Activated CD4-positive, alpha-beta T cell treated with anti-CD3 and anti-CD28 coated beads for 36 hours (primary cell): ENCODE measurements around the gene PPEF1. TPM values are rescaled to one million over a fixed set of nuclear protein-coding genes. Genes with fewer than 3 reads are reported as not detected.
"Not testable (repeated sequence)": the region's sequence is repeated elsewhere in the genome, so short reads cannot be mapped to it uniquely, and the experiment has no call there.

ENCODE experiments used
- ATAC-seq: fragments of 200-7000 bp; cut with Tn5 transposase; one replicate; pipeline ENCODE4 v1.10.0; 2021; ENCODE audit warnings: mild to moderate bottlenecking, moderate library complexity
- CTCF ChIA-PET: fragments of 350-600 bp; sonication (Branson Sonifier 250); formaldehyde crosslinking; loops from one replicate; lab custom pipeline; 2021; ENCODE audit warnings: antibody characterized with exemption; lab: Charles Lee
- POLR2A ChIA-PET: fragments of 350-600 bp; sonication (Branson Sonifier 250); formaldehyde crosslinking; loops from one replicate; lab custom pipeline; 2021; ENCODE audit warnings: antibody characterized with exemption, inconsistent platforms; lab: Charles Lee
- DNase-seq: peaks from one replicate; pipeline ENCODE4 v3.0.0-alpha.2; 2020
- H3K27ac Mint-ChIP-seq: one replicate; pipeline ENCODE4 v1.8.0; 2021; ENCODE audit warnings: mixed read lengths
- H3K27me3 Mint-ChIP-seq: one replicate; pipeline ENCODE4 v1.8.0; 2021; ENCODE audit warnings: mixed read lengths
- H3K36me3 Mint-ChIP-seq: one replicate; pipeline ENCODE4 v1.8.0; 2021; ENCODE audit warnings: low read depth, mixed read lengths
- H3K4me1 Mint-ChIP-seq: one replicate; pipeline ENCODE4 v1.8.0; 2021; ENCODE audit warnings: mixed read lengths
- H3K4me3 Mint-ChIP-seq: one replicate; pipeline ENCODE4 v1.8.0; 2021; ENCODE audit warnings: mild to moderate bottlenecking, moderate library complexity, mixed read lengths
- H3K9me3 Mint-ChIP-seq: one replicate; pipeline ENCODE4 v1.8.0; 2021; ENCODE audit warnings: low read depth, mixed read lengths
- intact Hi-C, 2 experiments: fragments of 100-400 bp; cut with DNase I in 1 of 2; cut with micrococcal nuclease in 1 of 2; formaldehyde crosslinking; loops; one replicate each; pipeline versions ENCODE4 v1.14.2 to v1.15.1; 2022 to 2024; cut with DNase I, micrococcal nuclease
- total RNA-seq, 2 experiments: library from RNA; stranded (reverse); gene quantifications; one replicate each; pipeline ENCODE4 v1.2.3, GENCODE V29; 2021

Gene PPEF1
- total RNA-seq, 2 experiments from 2014 or later = 0.26 to 0.30 TPM

DNA sequence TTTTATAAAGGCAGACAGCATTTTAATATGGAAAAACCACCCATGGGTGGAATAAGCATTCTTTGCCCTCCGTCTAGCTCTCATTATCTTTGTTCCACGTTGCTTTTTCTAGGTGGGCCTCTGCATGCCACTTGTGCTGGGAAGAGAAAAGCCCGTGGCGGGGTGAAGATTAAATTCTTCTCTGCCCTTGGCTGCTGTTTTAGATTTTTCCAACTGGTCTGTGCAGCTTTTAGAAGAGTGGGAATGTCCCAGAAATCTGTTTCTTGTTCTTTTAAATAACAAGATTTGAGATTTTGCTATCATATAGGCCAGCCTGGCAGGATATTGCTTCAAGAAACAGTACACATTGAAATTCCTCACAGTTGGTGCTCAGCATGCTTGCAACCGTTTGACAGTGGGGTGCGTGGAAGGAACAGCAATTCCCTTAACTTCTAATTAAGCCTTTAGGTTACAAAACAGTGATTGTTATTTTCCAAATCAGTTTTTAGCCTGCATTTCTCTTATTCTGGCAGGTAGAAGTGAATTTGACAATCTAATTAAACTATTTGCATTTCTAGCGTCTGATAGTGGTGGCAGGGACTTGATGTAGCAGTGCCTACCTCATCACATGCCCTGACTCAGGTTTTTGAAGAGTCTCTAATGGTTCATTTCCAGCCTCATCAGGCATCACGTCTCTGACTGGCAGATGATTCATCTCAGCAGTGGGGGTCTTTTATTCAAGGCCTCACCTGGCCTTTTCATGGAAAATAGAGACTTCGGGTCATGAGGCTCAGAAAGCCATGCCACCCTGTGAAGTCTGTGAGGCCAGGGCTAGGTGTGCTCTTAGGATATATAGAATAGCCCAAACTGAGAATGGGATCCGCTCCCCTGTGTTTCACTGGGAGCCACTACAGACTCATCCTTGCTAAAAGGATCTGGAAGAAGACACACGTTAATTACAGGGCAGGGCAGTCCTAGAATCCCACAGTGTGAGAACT is 50.8 kb downstream of the PPEF1 start:
- intact Hi-C loops = no loop called here
- H3K4me3 Mint-ChIP-seq = no peak overlapping the region
- no peaks in the 10 kb centered on the region for H3K27me3 Mint-ChIP-seq
- no peak for DNase-seq
- ChIA-PET CTCF (no interaction called here), POLR2A (no interaction called here)
- H3K36me3 Mint-ChIP-seq = no peaks in the 10 kb centered on the region
- ATAC-seq = no peak
- no peaks in the 10 kb centered on the region for H3K4me1 Mint-ChIP-seq
- H3K9me3 Mint-ChIP-seq = no peaks in the 10 kb centered on the region
- H3K27ac Mint-ChIP-seq = no peak overlapping the region

DNA sequence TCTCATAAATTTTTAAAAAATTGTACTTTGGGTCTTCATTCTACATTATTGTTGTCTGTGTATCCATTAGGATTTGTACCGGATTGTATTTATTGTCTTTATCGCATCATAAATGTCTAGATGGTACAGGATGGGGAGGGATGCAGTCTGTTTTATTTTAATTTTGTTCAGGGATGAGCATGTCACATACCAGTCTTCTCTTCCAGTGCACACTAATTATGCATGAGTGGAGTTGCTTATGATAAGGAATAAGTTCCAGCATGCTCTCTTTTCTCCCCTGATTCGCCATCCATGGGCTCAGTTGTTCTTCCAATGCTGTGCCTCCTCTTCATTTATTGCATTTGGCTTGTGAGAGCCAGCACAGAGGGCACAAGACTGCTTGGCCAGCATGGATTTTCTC is 54.3 kb downstream of the PPEF1 start:
- no peak overlapping the region for H3K27ac Mint-ChIP-seq
- no peaks in the 10 kb centered on the region for H3K9me3 Mint-ChIP-seq
- no peaks in the 10 kb centered on the region for H3K27me3 Mint-ChIP-seq
- ChIA-PET POLR2A (no interaction called here), CTCF (no interaction called here)
- no peak for DNase-seq
- H3K4me3 Mint-ChIP-seq = no peak overlapping the region
- intact Hi-C loops = no loop called here
- H3K36me3 Mint-ChIP-seq = no peaks in the 10 kb centered on the region
- no peak for ATAC-seq
- H3K4me1 Mint-ChIP-seq = no peaks in the 10 kb centered on the region

DNA sequence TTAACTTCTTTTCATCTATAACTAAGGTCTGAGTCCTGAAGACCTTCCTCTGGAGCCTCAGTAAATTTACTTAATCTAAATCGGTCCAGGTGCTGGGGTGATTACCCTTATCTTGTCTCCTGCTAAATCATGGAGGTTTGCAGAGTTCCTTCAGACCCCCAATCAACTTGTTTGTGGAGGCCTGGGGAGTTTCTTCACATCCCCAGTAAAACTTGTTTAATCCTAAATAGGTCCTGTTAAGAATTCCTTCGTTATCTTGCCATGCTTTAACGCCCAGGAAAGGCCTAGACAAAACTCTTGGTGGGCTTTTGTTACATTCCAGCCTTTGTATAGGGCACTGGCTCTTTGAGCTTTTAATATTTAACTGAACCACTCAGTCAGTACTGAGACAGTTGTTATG is 55.7 kb downstream of the PPEF1 start:
- ATAC-seq, intact Hi-C loops, H3K9me3 Mint-ChIP-seq, CTCF ChIA-PET, H3K4me1 Mint-ChIP-seq, H3K4me3 Mint-ChIP-seq, POLR2A ChIA-PET, H3K27ac Mint-ChIP-seq, H3K36me3 Mint-ChIP-seq, DNase-seq, H3K27me3 Mint-ChIP-seq: not testable (repeated sequence)

DNA sequence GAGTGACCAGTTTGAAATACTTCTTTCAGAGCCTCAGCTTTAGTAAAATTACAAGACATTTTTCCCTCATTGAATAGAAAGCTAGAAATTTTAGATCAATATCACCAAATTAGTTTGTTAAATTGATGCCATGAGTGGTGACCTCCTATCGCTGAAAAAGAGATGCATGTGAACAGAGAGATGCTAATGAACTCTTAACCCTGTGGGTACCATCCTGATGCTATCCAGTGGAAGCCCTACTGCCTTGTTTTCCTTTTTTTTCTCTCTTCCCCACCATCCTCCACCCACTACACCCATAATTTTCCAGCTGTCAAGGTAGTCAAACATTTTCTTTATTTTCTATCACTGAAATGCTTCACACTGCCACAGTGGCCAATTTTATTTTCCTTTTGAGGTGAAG is 61.9 kb downstream of the PPEF1 start:
- Mint-ChIP-seq H3K4me1 (no peaks in the 10 kb centered on the region), H3K27me3 (no peaks in the 10 kb centered on the region), H3K36me3 (no peaks in the 10 kb centered on the region), H3K9me3 (peaks cover 6% of the 10 kb centered on the region), H3K27ac (no peak overlapping the region), H3K4me3 (no peak overlapping the region)
- no peak for DNase-seq
- CTCF ChIA-PET = interaction anchor here (0.6 kb wide), 1 partner anchor 825 kb away, joined by 3 read pairs; no protein-coding TSS in a partner anchor
- intact Hi-C loops = no loop called here
- no peak for ATAC-seq
- POLR2A ChIA-PET = no interaction called here

DNA sequence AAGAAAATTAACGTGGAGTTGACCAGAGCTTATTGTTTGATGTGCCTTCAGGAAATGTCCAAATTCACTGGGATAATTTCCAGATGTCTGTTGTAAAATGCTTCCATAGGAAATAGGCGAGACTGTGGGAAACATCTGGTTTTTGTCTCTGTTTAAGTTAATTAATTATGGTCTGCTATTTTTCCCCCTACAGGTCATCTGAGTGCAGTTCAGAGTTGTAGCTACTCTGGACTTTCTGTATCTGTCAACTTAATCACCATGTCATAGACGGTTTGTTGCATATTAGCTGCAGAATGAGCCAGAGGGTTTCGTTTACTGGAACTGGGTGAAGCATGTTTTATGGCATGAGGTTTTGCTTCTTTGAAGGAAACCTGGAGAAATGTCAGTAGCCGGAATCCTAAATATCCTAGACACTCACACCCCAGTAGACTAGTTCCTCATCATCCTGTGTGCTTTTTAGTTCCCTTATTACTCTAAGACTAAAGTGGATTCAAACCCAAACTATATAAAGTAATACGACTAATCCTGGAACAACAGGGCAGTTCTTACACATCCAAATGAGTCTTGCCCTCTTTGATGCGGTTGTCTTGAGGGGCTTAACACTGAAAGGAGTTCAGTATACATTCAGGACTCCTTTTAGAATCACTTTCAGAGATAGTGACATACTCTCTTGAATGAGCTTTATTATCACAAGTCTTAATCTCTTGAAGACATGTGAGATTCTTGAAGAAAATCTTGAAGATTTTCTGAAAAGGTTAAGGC is 62.5 kb downstream of the PPEF1 start:
- POLR2A ChIA-PET = no interaction called here
- no peak overlapping the region for H3K27ac Mint-ChIP-seq
- peaks cover 6% of the 10 kb centered on the region for H3K9me3 Mint-ChIP-seq
- no peaks in the 10 kb centered on the region for H3K27me3 Mint-ChIP-seq
- ATAC-seq (no peak), DNase-seq (no peak)
- no peak overlapping the region for H3K4me3 Mint-ChIP-seq
- CTCF ChIA-PET = interaction anchor here (0.6 kb wide), 1 partner anchor 824 kb away, joined by 3 read pairs; no protein-coding TSS in a partner anchor
- no peaks in the 10 kb centered on the region for H3K4me1 Mint-ChIP-seq
- no peaks in the 10 kb centered on the region for H3K36me3 Mint-ChIP-seq
- intact Hi-C loops = no loop called here

DNA sequence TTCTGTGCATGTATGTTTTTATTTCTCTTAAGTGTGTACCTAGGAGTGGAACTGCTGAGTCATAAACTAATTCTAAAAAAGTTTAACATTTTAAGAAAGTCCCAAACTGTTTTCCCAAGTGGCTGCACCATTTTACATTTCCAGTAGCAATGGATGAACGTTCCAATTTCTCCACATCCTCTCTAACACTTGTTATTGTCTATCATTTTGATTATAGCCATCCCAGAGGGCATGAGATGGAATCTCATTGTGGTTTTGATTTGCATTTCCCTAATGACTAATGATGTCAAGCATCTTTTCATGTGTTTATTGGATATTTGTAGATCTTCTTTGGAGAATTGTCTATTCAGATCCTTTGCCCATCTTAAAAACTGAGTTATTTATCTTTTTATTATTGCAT is 82.5 kb downstream of the PPEF1 start:
- POLR2A ChIA-PET = interaction anchor here (0.7 kb wide), 1 partner anchor 379 kb away, joined by 9 read pairs; no protein-coding TSS in a partner anchor
- no peak for DNase-seq
- H3K9me3 Mint-ChIP-seq = no peaks in the 10 kb centered on the region
- no peaks in the 10 kb centered on the region for H3K27me3 Mint-ChIP-seq
- no peaks in the 10 kb centered on the region for H3K36me3 Mint-ChIP-seq
- CTCF ChIA-PET = no interaction called here
- no peaks in the 10 kb centered on the region for H3K4me1 Mint-ChIP-seq
- no peak overlapping the region for H3K4me3 Mint-ChIP-seq
- no peak overlapping the region for H3K27ac Mint-ChIP-seq
- intact Hi-C loops = no loop called here
- no peak for ATAC-seq

DNA sequence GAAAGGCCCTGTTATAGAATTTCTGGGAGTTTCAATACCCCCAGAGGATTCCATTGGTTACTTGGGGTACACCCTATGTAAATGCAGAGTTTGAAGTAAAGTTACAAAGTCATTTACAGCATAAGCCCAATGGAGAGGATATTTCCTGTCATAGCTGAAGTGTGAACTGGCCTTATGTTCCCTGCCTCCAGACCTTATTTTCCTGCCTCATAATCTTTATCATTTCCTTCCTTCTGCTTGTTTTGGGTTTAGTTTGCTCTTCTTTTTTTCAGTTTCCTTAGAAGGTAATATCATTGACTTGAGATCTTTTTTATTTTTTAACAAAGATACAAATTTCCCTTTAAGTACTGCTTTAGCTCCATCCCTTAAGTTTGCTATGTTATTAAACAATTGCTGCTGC is 85.4 kb downstream of the PPEF1 start:
- no peaks in the 10 kb centered on the region for H3K9me3 Mint-ChIP-seq
- H3K36me3 Mint-ChIP-seq = no peaks in the 10 kb centered on the region
- CTCF ChIA-PET = no interaction called here
- H3K4me1 Mint-ChIP-seq = no peaks in the 10 kb centered on the region
- no peak overlapping the region for H3K27ac Mint-ChIP-seq
- ATAC-seq (no peak), DNase-seq (no peak)
- no peak overlapping the region for H3K4me3 Mint-ChIP-seq
- intact Hi-C loops = no loop called here
- POLR2A ChIA-PET = no interaction called here
- no peaks in the 10 kb centered on the region for H3K27me3 Mint-ChIP-seq

DNA sequence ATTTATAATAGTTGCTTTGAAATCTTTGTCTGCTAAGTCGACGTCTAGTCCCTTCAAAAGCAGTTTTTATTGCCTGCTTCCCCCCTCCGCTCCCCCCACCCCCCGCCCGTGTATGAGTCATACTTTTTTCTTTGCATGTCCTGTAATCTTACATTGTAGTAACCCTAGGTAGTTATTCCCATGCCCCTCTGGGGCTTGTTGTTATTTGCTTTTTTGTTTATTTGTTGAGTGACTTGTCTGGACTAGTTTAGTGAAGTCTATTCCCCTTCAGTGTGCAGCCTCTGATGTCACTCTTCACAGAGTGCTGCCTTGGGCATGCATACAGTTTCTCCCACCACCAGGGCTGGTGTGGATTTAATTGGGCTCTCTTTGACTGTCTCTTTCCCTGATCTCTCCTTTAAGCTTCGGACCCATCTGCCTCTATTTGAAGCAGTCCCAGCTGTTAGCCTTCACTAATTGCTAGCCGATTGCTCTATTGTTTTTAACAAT is 86.2 kb downstream of the PPEF1 start:
- Mint-ChIP-seq H3K4me1 (no peaks in the 10 kb centered on the region), H3K27ac (no peak overlapping the region), H3K9me3 (no peaks in the 10 kb centered on the region), H3K36me3 (no peaks in the 10 kb centered on the region), H3K4me3 (no peak overlapping the region), H3K27me3 (no peaks in the 10 kb centered on the region)
- POLR2A ChIA-PET = no interaction called here
- intact Hi-C loops = no loop called here
- no peak for ATAC-seq
- no peak for DNase-seq
- CTCF ChIA-PET = no interaction called here

DNA sequence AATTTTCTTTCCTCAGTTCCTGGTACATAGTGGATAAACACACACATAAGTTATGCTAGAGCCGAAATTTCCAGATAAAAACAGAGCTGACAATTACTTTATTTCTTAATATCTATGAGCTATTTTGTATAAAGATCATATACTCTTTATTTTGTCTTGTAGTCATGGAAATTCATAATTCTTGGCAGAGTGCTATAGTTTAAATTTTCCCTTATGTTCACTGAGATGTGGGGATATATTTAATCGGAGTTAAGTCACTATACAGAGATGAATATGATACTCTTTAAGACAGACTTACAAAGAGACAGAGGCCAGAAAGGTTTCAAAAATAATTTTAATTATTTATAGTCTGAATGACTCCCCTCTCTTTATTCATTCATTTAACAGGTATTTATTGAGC is 89.7 kb downstream of the PPEF1 start:
- intact Hi-C loops = no loop called here
- ATAC-seq (no peak), DNase-seq (no peak)
- no peaks in the 10 kb centered on the region for H3K27me3 Mint-ChIP-seq
- ChIA-PET CTCF (no interaction called here), POLR2A (no interaction called here)
- H3K9me3 Mint-ChIP-seq = no peaks in the 10 kb centered on the region
- no peaks in the 10 kb centered on the region for H3K36me3 Mint-ChIP-seq
- no peak overlapping the region for H3K4me3 Mint-ChIP-seq
- H3K27ac Mint-ChIP-seq = no peak overlapping the region
- no peaks in the 10 kb centered on the region for H3K4me1 Mint-ChIP-seq

DNA sequence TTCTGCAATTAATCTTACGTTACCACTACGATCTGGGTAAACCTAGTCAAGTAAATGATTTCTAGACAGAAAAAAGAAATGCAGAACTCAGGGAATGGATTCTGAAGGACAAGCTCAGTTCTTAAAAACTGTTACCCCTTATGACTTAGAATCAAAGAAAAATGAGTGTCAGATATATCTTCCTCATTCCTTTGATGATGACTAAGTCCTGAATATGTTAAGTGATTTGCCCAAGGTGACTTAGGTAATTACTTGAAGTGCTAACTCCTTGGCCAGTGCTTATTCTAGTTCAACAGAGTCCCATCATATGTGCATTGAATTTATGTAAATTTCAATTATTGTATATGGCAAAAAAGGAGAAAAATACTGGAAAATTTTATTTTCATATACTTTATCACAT is 92.5 kb downstream of the PPEF1 start:
- DNase-seq = no peak
- Mint-ChIP-seq H3K9me3 (no peaks in the 10 kb centered on the region), H3K27me3 (no peaks in the 10 kb centered on the region), H3K4me1 (no peaks in the 10 kb centered on the region), H3K27ac (no peak overlapping the region), H3K4me3 (no peak overlapping the region), H3K36me3 (no peaks in the 10 kb centered on the region)
- intact Hi-C loops = no loop called here
- ChIA-PET CTCF (no interaction called here), POLR2A (no interaction called here)
- ATAC-seq = no peak

DNA sequence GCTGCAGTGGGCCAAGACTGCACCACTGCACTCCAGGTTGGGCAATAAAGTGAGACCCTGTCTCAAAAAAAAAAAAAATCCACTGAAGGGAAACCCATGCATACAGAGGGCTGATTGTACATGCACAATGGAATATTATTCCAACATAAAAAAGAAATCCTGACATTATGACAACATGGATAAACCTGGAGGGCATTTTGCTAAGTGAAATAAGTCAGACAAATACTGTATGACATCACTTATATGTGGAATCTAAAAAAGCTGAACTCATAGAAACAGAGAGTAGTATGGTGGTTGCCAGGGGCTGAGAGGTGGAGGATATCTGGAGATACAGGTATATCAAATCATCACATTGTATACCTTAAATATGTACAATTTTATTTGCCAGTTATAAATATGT is 102.2 kb downstream of the PPEF1 start:
- Mint-ChIP-seq H3K27me3 (no peaks in the 10 kb centered on the region), H3K4me1 (no peaks in the 10 kb centered on the region), H3K27ac (no peak overlapping the region), H3K9me3 (no peaks in the 10 kb centered on the region), H3K36me3 (no peaks in the 10 kb centered on the region), H3K4me3 (no peak overlapping the region)
- intact Hi-C loops = no loop called here
- ATAC-seq (no peak), DNase-seq (no peak)
- CTCF ChIA-PET = no interaction called here
- POLR2A ChIA-PET = no interaction called here

DNA sequence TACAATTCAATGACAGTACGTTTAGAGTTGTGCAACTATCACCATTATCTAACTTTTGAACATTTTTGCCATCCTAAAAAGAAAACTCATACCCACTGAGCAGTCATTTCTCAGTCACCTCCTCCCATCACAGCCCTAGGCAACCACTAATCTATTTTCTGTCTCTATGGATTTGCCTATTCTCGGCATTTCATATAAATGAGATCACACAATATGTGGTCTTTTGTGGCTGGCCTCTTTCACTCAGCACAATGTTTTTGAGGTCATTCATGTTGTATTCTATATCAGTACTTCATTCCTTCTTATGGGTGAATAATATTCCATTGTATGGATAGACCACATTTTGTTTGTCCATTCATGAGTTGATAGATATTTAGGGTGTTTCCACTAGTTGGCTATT is 103.0 kb downstream of the PPEF1 start:
- DNase-seq = no peak
- Mint-ChIP-seq H3K27ac (no peak overlapping the region), H3K9me3 (no peaks in the 10 kb centered on the region), H3K4me3 (no peak overlapping the region), H3K4me1 (no peaks in the 10 kb centered on the region), H3K27me3 (no peaks in the 10 kb centered on the region), H3K36me3 (no peaks in the 10 kb centered on the region)
- intact Hi-C loops = no loop called here
- ATAC-seq = no peak
- CTCF ChIA-PET = no interaction called here
- POLR2A ChIA-PET = no interaction called here
